Myocyte (in vitro differentiated cells): ENCODE data around the gene ZNF385C. TPM values are rescaled to one million over a fixed set of nuclear protein-coding genes. Genes with fewer than 3 reads are reported as not detected.
A peak's percentile ranks its signal among the peaks of the same experiment; 100 is the strongest.

ENCODE experiments used
- DNase-seq: peaks from one replicate; pipeline ENCODE4 v3.0.0-alpha.2; 2012; ENCODE audit warnings: low read depth
- total RNA-seq: library from RNA; depleted of rRNA; stranded (reverse); fragments of >200 nt; gene quantifications from 2 replicates; pipeline ENCODE4 v1.2.3, GENCODE V29; 2014

ZNF385C gene
- total RNA-seq, 1 donor from 2014 or later = 0.05 TPM

- no peak for DNase-seq
Observed at GRCh38 chr17:42051645-42052044, 46.6 kb downstream of the ZNF385C start.

- no peak for DNase-seq
Observed at GRCh38 chr17:42051013-42051400, 47.3 kb downstream of the ZNF385C start.

- DNase-seq = peak; percentile 60
Observed at GRCh38 chr17:42050393-42051012, 47.8 kb downstream of the ZNF385C start, which contains the start of gene C17orf113. Gene C17orf113, minus strand, starts transcription at chr17:42050601. Its CDS starts 7,225 bp downstream, at chr17:42043376.

GRCh38 chr17:42049834-42050392 lies 48.4 kb downstream of the ZNF385C start:
- no peak for DNase-seq

DNA sequence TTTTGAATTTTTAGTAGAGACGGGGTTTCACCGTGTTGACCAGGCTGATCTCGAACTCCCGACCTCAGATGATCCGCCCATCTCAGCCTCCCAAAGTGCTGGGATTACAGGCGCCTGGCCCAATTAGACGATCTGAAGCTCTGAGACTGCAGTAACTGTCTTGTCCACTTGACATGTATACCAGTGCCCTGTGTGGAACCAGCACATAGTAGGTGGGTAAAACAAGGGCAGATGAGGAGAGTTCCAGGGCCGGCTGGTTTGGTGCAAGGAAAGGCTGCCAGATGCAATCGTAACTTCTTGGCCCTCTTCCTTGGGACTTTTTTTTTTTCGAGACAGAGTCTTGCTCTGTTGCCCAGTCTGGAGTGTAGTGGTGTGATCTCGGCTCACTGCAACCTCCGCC lies 50.9 kb downstream of the ZNF385C start:
- no peak for DNase-seq

GRCh38 chr17:42045719-42046118 lies 52.6 kb downstream of the ZNF385C start:
- DNase-seq = no peak

GRCh38 chr17:42042598-42043319 lies 55.5 kb downstream of the ZNF385C start:
- no peak for DNase-seq

DNA sequence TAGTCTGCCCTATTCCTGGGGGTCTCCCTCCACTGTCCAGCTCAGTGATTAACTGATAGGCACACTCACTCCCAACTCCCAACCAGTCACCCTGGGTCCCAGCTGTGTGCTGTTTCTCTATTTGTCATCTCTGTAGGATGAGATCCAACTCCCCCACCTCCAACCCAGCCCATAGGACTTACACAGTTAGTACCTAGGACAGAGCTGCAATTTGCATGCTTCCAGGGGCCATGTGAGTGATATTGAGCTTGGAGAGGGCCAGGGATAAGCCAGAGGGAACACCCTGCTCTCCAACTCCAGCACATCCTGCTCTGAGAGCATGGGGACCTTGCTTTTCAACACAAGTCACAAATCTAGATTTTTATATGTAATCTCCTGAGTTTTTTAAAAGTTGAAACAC lies 56.7 kb downstream of the ZNF385C start:
- DNase-seq = no peak

- DNase-seq = no peak
Observed at GRCh38 chr17:42040818-42041217, 57.5 kb downstream of the ZNF385C start.

DNA sequence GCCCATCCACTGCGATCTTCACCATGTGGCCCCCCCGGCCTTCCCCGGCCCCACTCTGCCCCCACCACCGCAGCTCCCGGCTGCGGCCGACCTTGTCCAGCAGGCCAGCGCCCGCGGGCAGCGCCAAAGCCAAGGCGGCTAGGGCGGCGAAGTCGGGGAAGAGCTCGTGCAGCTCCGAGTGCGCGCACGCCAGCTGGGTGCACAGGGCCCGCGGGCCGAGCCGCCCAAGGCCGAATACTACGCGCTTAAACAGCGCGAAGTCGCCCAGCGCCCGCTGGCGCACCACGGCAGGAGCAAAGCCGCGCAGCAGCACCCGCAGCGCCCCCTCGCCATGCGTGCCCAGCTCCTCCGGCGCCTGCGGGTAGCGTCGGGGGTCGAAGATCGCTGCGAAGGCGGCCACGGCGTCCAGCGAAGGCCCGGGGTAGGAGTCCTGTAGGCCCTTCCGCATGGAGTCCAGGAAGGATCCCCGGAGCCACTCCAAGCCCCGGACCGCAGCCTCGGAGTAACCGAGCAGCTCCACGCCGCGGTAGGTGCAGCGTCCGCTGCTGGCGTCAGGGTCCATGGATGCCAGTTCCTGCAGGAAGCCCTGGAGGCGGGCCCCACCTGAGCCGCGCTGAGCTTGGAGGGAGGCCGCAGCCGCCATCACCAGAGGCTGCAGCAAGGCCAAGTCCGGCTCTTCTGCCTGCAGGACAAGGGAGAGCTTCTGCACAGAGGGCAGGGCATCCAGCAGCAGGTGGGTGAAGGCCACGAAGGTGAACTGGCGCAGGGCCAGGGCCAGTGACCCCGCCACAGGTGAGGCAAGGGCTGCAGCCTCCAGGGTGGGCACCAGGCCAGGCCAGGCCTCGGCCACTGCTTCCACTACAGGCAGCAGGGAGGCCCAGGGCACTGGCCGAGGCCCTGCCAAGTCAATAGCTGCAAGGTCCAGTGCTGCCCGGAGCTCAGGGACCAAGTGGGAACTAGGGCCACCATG lies 58.2 kb downstream of the ZNF385C start:
- no peak for DNase-seq

DNA sequence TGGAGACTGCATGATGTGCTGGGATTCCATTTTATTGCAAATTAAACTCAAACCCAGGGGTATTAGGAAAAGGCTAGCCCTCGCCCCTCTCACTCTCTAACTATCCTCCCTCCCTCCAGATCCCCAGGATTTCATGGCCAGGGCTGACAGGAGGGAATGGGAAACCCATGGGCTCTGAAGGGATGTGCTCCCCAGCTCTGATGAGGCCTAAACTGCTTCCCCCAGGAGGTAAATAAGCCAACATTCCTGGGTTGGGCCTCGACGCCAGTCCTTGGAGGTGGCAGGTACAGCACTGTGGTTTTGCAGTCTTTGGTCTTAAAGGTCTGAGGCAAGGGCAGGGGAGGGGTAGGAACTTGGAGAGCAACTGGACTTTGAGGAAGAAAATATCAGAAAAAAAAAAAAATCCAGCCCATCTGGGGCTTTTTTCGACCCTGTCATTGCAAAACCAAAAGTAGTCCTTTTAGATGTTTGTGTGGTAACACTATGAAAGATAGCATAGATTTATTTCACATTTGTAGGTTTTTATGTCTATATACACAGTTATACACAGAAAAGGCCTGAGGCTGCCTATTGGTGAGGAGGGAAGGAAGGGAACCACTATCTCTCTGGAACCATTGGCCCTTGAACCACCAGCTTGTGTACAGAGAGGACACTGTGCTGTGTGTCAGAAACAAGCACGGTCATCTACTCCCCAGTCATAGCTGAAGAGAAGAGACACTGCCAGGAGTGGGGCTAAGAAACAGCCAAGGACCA lies 59.9 kb downstream of the ZNF385C start:
- DNase-seq = no peak

- DNase-seq = no peak
Observed at GRCh38 chr17:42034059-42034458, 64.2 kb downstream of the ZNF385C start.

DNA sequence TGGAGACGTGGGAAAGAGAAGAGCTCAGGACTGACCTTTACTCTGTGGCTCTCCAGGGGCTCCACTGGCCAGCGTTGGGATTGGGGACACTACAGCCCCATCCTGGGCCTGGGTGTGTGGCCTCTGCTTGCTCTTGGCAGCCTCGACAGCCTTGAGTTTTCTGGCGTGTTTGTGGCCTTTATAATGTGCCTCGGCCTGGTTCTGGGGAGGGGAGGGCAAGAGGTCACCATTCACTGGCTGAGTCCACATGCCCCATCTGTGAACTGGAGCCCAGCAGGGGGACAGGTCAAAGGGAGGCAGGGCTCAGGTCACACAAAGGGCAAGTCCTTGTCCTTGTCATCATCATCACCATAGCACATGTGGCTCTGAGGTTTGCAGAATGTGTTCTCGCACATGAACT lies 66.7 kb downstream of the ZNF385C start:
- no peak for DNase-seq

DNA sequence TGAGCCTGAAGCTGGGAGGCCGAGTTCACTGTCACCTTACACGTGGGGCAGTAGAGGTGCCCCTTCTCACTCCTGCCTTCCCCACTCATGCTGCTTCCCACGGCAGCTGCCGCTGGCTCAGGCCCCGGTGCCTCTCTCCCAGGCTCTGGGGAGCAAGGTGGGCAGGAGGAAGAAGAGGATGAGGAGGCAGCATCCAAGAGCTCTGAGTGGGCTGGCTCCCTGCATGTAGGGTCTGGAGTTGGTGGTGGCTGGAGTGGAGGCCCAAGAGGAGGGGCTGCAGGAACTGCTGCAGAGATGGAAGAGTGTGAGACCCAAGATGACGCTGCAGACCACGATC lies 69.5 kb downstream of the ZNF385C start:
- DNase-seq = no peak

DNA sequence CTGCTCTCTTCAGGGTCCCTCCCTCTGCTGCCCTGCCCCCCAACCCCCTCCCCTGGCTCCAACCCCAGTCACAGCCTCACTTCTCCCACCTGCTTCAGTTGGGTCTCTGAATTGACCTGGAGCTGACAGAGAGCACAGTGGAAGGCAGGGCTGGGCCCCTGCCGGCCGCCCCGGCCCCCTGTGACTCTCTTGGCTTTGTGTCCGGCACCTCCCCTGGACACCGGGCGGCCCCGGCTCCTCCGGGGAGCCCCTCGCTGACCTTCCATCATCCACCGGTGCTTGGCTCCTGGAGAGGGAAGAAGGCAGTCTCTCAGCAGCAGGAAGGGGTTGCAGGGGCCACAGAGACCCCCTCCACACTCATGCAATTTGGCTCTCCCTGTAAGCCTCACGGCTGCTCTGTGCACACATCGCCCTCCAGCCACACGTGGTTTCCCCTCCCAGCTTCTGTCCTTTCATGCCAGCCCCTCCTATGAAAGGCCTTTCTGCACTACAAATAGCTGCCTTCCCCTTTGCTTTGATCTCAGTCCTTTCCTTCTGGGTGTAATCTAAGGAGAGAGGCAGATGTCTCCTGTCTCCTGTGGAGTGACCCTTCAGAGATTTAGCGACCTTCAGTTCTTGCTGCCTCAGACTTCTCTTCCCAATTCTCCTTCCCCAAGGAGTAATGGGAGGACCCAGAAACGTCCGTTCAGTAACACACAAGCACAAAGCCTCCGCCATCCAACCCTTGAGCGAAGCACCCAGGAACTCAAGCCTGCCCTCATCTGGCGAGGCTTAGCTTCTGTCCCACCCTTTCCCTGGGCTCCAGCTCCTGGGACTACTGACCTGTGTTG lies 70.1 kb downstream of the ZNF385C start:
- no peak for DNase-seq

GRCh38 chr17:42027590-42027889 lies 70.7 kb downstream of the ZNF385C start:
- no peak for DNase-seq

- peak; percentile 55 for DNase-seq
Observed at GRCh38 chr17:42026857-42027589, 71.2 kb downstream of the ZNF385C start.

- no peak for DNase-seq
Observed at GRCh38 chr17:42025936-42026335, 72.3 kb downstream of the ZNF385C start.

DNA sequence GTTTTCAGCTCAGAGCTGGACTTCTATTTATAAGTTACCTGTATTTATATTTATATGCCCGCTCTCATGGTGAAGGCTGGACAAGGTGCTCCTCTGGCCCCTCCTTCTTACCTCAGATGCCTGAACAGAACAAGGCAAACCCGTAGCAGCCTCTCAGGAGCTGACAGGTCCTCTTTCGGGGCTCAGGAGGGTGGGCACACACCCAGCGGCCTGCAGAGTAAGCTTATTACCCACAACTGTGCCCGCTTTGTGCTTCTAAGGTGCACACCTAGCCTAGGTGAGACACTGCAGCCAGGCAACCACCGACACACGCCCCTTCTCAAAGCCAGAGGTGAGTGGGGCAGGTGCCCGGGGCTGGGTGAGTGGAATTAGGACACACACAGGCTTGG lies 73.1 kb downstream of the ZNF385C start:
- no peak for DNase-seq
